SJCRH30 (cell line): ENCODE results near the gene SHTN1. TPM values are rescaled to one million over a fixed set of nuclear protein-coding genes. Genes with fewer than 3 reads are reported as not detected.

Experiments
- DNase-seq, 2 experiments: peaks; one replicate each; pipeline ENCODE4 v3.0.0-alpha.2; 2015 to 2020
- H3K27ac ChIP-seq: fragments of 250-450 bp; sonication (Bioruptor Pico); 2 replicates; pipeline ENCODE4 v1.5.1; 2020; ENCODE audit warnings: mild to moderate bottlenecking, moderate library complexity
- H3K27me3 ChIP-seq: fragments of 250-450 bp; sonication (Bioruptor Pico); 2 replicates; pipeline ENCODE4 v1.5.1; 2020; ENCODE audit warnings: mild to moderate bottlenecking, moderate library complexity
- H3K36me3 ChIP-seq: fragments of 250-450 bp; sonication (Bioruptor Pico); 2 replicates; pipeline ENCODE4 v1.5.1; 2020; ENCODE audit warnings: mild to moderate bottlenecking, moderate library complexity
- H3K4me1 ChIP-seq: fragments of 250-450 bp; sonication (Bioruptor Pico); 2 replicates; pipeline ENCODE4 v1.5.1; 2020; ENCODE audit warnings: mild to moderate bottlenecking, moderate library complexity
- H3K4me3 ChIP-seq: fragments of 250-450 bp; sonication (Bioruptor Pico); 2 replicates; pipeline ENCODE4 v1.5.1; 2020; ENCODE audit warnings: mild to moderate bottlenecking, moderate library complexity
- H3K9me3 ChIP-seq: fragments of 250-450 bp; sonication (Bioruptor Pico); replicated peaks from 2 replicates; pipeline ENCODE4 v1.5.1; 2020; ENCODE audit warnings: mild to moderate bottlenecking, moderate library complexity
- total RNA-seq: library from RNA; depleted of rRNA; stranded (reverse); fragments of >200 nt; shearing (Covaris generic); gene quantifications from 2 replicates; pipeline ENCODE4 v1.2.3, GENCODE V29; 2014; rRNA removed

SHTN1 gene
- total RNA-seq, 1 experiment from 2014 or later = 8.8 TPM

GRCh38 chr10:116833986-116834985 is 170.7 kb downstream of the SHTN1 start:
- no peak for DNase-seq
- Histone ChIP-seq H3K4me3 (no peak overlapping the region), H3K9me3 (no peaks in the 10 kb centered on the region), H3K27me3 (peaks cover 9% of the 10 kb centered on the region), H3K4me1 (no peaks in the 10 kb centered on the region), H3K36me3 (no peaks in the 10 kb centered on the region), H3K27ac (no peak overlapping the region)

- no peaks in the 10 kb centered on the region for H3K9me3 ChIP-seq
- H3K27ac ChIP-seq = no peak overlapping the region
- H3K4me3 ChIP-seq = no peak overlapping the region
- no peaks in the 10 kb centered on the region for H3K4me1 ChIP-seq
- H3K27me3 ChIP-seq = peaks cover 6% of the 10 kb centered on the region
- no peaks in the 10 kb centered on the region for H3K36me3 ChIP-seq
- DNase-seq = no peak
Observed at GRCh38 chr10:116831790-116832189, 173.2 kb downstream of the SHTN1 start.

Other genes with a start within 250 kb of the SHTN1 start
- gene ENO4, start 155.7 kb downstream of the SHTN1 start, total RNA-seq = 0.08 TPM in 1 of 2 replicates, not detected in the other
- not detected in 2 replicates for gene VAX1, start 133.1 kb upstream of the SHTN1 start, total RNA-seq
- not detected in 2 replicates for gene KCNK18, start 192.3 kb upstream of the SHTN1 start, total RNA-seq
- 0.06 and 0.10 TPM in 2 replicates for gene SLC18A2, start 235.9 kb upstream of the SHTN1 start, total RNA-seq